Measurements from ENCODE around the gene ATP2B1.

The ATP2B1 gene

GRCh38 chr12:89603678-89604077 is 105.0 kb downstream of the ATP2B1 start:
- FAIRE-seq (no peak), DNase-seq (ENCODE audit: insufficient read length, low spot score) (no peak)

DNA sequence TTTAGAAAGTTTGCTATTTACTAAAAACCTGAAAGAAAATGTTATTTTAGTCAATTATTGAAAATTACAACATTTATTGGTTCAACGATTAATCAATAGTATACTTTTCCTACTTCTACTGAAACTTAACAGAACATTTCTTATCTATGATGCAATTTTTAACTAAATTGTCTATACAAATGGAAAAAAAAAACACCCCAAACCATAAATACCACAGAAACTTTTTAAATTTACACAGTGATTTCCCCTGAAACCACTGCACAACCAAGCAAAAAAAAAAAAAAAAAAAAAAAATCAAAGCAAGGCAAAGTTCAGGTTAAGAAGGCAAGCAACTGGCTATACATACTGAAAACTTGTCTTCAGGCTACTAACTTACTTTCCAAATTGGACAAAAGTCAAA is 110.9 kb downstream of the ATP2B1 start:
- DNase-seq (ENCODE audit: insufficient read length, low spot score): no peak

DNA sequence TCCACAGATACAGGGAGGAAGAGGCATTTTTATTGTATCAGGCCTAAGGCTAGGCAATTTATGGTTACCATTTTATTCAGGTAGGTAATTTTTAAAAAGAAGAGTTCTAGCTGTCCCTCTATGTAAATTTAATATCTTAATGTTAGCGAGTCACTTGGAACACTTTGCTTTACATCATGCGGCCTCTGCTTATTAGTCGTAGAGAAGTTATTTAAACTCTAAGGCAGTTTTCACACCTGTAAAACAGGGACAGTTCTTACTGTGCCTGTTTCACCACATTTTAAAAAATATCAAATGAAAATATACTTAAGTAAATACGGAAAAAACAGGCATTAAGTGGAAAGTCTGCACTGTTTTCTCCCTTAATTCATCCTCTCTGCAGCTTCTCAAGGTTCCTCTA is 111.4 kb downstream of the ATP2B1 start:
- DNase-seq (ENCODE audit: insufficient read length, low spot score): no peak
- no peak for FAIRE-seq

More for the DNA sequence above, 110.9 kb downstream of the ATP2B1 start:
- no peak for FAIRE-seq

- FAIRE-seq (no peak), DNase-seq (ENCODE audit: insufficient read length, low spot score) (no peak)
Measured at GRCh38 chr12:89593873-89594272, 114.8 kb downstream of the ATP2B1 start.

DNA sequence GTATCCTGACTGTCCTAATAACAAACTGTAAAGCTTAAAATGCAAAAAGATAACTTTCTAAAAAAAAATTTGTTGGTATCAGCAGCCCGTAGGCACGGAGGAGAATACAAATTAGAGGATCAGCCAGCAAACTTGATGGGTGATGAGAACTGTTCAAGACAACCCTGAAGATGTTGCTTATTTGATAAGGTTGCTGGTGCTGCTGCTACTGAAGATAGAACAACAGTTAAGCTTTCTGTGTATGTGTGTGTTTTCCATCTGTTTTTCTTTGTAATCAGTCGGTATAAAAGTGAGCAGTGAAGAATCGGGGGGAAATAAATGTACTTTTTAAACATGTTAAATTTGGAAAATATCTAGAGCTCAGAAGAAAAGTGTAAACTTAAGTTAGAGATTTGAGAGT is 115.4 kb downstream of the ATP2B1 start:
- DNase-seq (ENCODE audit: insufficient read length, low spot score): no peak
- no peak for FAIRE-seq

GRCh38 chr12:89589753-89590152 is 118.9 kb downstream of the ATP2B1 start:
- DNase-seq (ENCODE audit: insufficient read length, low spot score) (no peak), FAIRE-seq (no peak)

DNA sequence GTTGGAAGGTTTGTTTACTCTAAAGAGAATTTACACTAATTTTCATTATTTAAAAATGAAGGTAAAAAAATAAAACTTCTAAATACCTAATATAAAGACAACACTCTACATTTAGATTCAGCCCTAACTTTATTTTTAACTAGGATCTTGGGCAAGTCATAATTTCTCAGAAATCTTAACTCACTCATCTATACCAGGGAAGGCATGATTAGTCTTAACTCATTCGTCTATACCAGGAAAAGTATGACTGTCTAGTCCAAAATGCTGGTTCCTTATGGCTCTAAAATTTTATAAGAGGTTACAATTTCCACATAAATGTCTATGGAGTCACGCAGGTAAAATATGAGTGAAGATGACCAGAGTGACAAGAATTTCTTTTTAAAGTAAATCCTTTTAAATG is 130.1 kb downstream of the ATP2B1 start:
- no peak for DNase-seq (ENCODE audit: insufficient read length, low spot score)
- no peak for FAIRE-seq

DNA sequence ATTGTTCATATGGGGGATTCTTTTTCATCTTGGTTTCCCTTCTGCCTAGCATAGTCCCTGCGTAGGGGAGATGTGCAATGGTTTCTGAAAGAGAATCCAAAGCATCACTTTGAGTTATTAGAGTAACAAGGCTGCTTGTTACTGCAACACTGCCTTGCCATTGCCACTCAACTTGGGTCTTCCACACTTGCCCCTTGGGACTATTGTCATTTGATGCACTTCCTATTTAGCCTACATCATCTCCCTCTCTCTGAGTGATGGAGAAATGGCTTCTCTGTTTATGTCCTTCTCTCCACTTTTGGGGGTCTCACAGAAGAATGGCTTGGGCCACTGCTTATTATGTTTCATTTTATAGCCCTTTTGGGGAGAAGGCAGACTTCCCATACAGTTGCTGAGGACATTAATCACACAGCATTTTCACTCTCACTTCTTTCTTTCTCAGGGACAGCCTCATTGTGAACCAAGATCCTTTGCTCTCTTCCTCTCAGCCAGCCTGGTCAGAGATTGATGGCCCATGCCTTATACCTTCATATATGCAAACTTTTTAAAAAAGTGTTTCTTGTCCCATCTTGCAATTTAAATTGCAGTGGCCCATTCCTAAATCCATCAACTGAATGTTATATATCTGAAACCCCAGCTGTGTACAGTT is 131.9 kb downstream of the ATP2B1 start:
- no peak for FAIRE-seq

GRCh38 chr12:89575374-89575773 is 133.3 kb downstream of the ATP2B1 start:
- no peak for FAIRE-seq

More for the DNA sequence above, 131.9 kb downstream of the ATP2B1 start:
- no peak for DNase-seq (ENCODE audit: insufficient read length, low spot score)

GRCh38 chr12:89574736-89575208 is 133.9 kb downstream of the ATP2B1 start:
- DNase-seq (ENCODE audit: insufficient read length, low spot score) (no peak), FAIRE-seq (no peak)

More at GRCh38 chr12:89575374-89575773, 133.3 kb downstream of the ATP2B1 start:
- DNase-seq (ENCODE audit: insufficient read length, low spot score): no peak

DNA sequence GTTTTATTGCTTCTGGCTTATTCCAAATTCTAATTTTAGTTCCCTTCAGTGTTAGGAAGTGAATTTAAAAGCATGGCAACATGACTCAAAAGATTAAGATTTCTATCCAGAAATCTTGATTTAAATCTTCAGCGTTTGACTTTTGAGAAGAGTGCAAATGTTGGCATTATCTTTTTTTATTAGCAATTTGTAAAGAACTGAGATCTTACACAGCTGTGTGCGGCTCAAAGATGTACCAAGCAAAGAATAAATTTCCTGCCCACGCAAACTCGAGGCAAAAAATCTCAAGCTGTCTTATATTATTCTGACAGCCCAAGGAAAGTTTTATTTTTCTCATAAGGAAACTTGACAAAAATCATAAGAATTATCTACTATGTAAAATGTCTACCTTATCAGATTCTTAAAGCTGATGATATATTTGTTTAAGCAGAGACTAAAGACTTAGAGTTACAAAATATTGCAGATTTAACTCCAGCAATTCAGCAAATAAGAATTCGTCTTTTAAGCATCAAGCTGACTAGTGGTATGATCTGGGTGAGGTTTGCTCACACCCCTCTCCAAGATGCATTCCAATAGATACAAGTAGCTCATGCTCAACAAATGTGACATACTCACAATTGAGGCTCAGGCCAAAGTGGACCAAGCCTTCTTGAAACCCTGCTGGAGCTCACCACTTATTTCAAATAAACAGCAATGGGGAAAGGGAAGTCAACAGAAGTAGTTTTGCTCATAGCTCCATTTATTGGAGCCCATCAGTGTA is 135.4 kb downstream of the ATP2B1 start:
- DNase-seq (ENCODE audit: insufficient read length, low spot score) (no peak), FAIRE-seq (no peak)

DNA sequence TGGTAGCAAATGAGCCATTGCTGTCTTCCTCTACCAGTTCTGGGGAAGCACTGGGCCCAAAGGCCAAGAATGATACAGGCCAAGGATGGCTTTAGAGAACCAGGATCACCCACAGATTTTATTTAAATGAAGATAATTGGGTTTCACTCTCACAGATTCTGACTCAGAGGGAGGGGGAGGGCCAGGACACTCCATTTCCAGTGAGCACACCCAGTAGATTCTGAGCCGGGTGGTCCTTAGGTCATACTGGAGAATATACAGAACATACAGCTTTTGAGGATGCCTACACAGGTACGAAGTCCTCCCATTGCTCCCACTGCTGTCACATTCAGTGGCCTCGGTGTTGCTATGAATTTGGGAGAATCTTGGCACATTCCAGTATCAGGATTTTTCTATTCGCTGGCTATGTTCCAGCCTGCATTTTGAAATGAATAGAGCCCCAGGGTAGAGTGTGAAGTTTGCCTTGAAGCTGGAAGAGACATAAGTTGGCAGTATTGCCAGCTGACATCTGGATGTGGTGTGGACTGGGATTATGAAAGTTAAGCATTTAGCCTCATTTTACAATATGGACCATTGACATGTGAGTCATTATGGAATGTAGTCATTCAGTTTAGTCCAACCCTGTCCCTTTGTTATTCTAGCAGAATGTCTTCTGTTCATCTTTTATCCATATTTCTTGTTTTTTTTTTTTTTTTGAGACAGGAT is 137.0 kb downstream of the ATP2B1 start:
- FAIRE-seq (no peak), DNase-seq (ENCODE audit: insufficient read length, low spot score) (peak; percentile 25)

GRCh38 chr12:89568484-89568883 is 140.2 kb downstream of the ATP2B1 start:
- DNase-seq (ENCODE audit: insufficient read length, low spot score): no peak
- FAIRE-seq: no peak

DNA sequence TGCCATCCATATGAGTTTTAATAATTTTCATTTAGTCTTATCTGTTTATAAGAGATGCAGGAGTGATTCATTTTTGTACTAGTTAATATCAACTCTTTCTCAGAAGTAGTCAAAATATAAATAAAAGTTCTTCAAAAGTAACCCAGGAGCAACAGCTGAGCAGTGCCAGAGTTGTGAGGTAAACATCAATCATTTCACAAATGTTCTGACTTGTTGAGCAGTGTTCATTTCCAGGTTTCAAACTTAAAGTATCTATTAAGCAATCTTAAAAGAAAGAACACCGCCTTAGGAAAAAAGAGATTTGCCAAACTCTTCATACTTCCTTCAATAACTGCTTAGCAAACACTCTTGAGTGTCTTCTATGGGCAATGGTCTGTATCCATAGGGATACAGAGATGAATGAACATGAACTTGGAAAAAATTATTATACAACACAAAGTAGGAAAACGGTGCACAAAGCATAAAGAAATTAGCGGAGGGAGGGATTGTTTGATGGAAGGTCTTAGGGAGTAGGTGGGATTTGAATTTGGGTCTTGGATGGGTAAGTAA is 140.9 kb downstream of the ATP2B1 start:
- no peak for FAIRE-seq
- no peak for DNase-seq (ENCODE audit: insufficient read length, low spot score)

DNA sequence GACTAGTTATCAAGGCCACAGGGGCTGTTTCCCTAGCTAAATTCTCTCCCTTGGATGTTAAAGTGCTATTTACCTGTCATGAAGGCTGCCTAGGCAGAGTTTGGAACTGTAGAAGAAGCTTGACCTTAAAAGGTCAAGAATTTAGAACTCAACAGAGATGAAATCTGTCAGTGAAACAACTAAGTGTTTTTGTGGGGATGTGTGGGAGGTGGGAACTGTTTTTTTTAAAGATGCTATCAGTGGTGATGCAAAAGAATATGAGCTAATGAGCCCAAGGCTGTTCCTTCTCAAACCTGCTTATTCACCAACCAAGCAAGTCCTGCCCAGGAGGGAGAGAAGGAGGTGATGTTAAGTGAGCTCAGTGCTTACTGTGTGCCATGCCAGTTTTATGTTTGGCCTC is 142.0 kb downstream of the ATP2B1 start:
- FAIRE-seq (peak; percentile 42), DNase-seq (ENCODE audit: insufficient read length, low spot score) (no peak)

DNA sequence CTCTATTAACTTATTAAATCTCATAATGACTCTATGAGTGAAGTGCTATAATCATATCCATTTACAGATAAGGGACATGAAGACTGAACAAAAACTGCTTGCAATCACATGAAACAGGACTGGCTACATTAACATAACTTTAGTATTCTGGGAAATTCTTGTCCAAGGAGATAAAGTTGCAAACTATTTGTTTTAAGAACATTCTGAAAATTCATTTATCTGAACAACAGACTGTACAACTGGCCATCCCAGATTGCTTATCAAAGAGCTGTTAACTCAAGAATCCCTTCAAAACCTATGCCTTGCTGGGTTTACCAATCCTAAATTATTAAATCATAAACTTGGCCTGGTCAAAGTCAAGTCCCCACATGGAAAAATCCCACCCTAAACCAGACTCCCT is 143.6 kb downstream of the ATP2B1 start:
- DNase-seq (ENCODE audit: insufficient read length, low spot score) (no peak), FAIRE-seq (no peak)

DNA sequence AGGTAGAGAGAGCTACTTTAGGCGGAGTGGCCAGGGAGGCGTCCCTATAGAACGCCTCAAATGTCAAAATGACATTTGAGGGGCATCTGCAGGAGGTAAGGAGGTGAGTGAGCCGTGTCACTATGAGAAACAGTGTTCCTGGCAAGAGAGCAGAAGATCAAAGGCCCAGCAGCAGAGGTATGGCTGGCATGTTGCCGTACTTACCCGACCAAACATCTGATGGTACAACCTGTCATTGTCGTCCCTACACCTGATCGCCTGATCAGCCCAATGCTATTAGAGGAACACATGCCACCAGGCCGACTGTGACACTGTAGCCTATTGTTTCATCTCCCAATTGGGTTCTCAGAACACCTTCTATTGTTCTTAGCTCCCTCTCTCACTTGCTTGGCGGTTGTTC is 148.9 kb downstream of the ATP2B1 start:
- FAIRE-seq (no peak), DNase-seq (ENCODE audit: insufficient read length, low spot score) (no peak)

DNA sequence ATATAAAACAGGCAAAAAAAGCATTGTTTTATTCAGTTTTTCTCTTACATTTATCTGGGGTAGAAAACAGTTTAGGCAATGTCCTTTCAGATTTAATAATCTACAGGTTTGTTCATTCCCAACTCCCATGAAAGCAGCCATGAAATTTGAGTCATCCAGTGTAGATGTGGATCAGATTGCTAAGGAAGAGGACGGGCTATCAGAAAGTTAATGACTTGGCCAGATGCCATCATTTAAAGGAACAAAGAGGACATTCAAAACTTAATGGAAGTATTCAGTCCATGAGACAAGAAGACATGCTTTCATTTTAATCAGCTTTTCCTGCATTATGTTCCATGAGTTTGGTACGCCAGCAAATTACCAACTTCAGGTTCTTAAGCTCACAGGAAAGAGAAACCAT is 151.7 kb downstream of the ATP2B1 start:
- no peak for DNase-seq (ENCODE audit: insufficient read length, low spot score)

DNA sequence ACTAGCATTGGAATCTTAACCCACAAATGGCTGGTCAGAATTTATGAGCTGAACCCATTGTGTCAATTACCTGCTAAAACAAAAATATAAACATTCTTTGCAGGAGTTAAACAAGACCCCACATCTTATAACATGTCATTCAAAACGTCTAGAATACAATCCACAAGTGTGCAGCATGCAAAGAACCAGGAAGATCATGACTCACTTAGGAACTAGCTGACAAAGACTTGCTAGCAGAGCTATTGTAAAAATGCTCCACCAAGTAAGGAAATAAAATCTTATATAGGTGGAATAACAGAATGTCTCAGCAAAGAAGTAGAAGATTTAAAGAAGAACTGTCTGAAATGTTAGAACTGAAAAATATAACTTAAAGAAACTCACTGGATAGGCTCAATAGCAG is 156.3 kb downstream of the ATP2B1 start:
- no peak for DNase-seq (ENCODE audit: insufficient read length, low spot score)
- FAIRE-seq: no peak

More for the DNA sequence above, 151.7 kb downstream of the ATP2B1 start:
- FAIRE-seq: no peak

- no peak for FAIRE-seq
- no peak for DNase-seq (ENCODE audit: insufficient read length, low spot score)
Measured at GRCh38 chr12:89551747-89552146, 156.9 kb downstream of the ATP2B1 start.

DNA sequence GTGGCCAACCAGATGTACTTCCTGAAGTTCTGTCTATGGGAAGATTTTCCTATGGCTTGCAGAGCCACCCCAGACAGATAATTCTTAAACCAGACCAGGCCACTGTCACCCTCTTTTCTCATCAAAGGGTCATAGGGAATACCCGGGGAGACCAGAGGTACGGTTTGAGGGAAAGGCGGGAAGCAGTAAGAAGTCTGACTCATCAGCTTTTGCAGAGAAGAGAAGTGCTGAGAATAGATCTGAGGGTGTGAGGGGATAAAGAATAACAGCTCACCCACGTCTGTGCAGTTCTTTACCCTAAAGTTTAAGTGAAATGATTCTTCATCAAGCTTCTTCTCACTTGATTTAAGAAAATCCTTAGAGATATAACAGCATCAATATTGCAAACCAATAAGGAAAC is 161.5 kb downstream of the ATP2B1 start:
- no peak for FAIRE-seq

More for the DNA sequence above, 161.5 kb downstream of the ATP2B1 start:
- no peak for DNase-seq (ENCODE audit: insufficient read length, low spot score)
